Progenitor cell of endocrine pancreas (in vitro differentiated cells): ENCODE results near the gene KCNK3. TPM values are rescaled to one million over a fixed set of nuclear protein-coding genes. Genes with fewer than 3 reads are reported as not detected.

Experiments
- DNase-seq: peaks from one replicate; pipeline ENCODE4 v3.0.0; 2021; ENCODE audit warnings: low spot score; ENCODE audit not compliant: unreplicated experiment
- H3K27ac Mint-ChIP-seq: 2 replicates; pipeline ENCODE4 v1.8.0; 2021; ENCODE audit warnings: mild to moderate bottlenecking, moderate library complexity, mixed read lengths
- H3K27me3 Mint-ChIP-seq: 2 replicates; pipeline ENCODE4 v1.8.0; 2021; ENCODE audit warnings: mixed read lengths
- H3K36me3 Mint-ChIP-seq: 2 replicates; pipeline ENCODE4 v1.8.0; 2022; ENCODE audit warnings: mixed read lengths; ENCODE audit not compliant: insufficient read depth
- H3K4me1 Mint-ChIP-seq: 2 replicates; pipeline ENCODE4 v1.8.0; 2021; ENCODE audit warnings: low read depth, mixed read lengths
- H3K4me3 Mint-ChIP-seq: 2 replicates; pipeline ENCODE4 v1.8.0; 2021; ENCODE audit warnings: low read depth, mild to moderate bottlenecking, moderate library complexity, mixed read lengths
- H3K9me3 Mint-ChIP-seq: 2 replicates; pipeline ENCODE4 v1.8.0; 2021; ENCODE audit warnings: low read depth, mixed read lengths
- CTCF ChIP-seq: fragments of 200-600 bp; sonication (generic); IDR thresholded peaks from one replicate; pipeline ENCODE4 v1.5.0; 2021; ENCODE audit warnings: antibody characterized with exemption, mild to moderate bottlenecking; ENCODE audit not compliant: unreplicated experiment
- total RNA-seq: library from RNA; stranded (reverse); gene quantifications from 2 replicates; pipeline ENCODE4 v1.2.1, GENCODE V29; 2021

The KCNK3 gene
- total RNA-seq, 1 donor from 2014 or later, result 1.5 TPM

GRCh38 chr2:26710145-26710544 is 17.6 kb downstream of the KCNK3 start:
- H3K4me3 Mint-ChIP-seq, result no peak overlapping the region
- H3K4me1 Mint-ChIP-seq, result peaks cover 15% of the 10 kb centered on the region
- no peak overlapping the region for H3K27ac Mint-ChIP-seq
- DNase-seq, result no peak
- no peaks in the 10 kb centered on the region for H3K9me3 Mint-ChIP-seq
- no peaks in the 10 kb centered on the region for H3K36me3 Mint-ChIP-seq
- TF ChIP-seq CTCF, result no peak
- peaks cover 31% of the 10 kb centered on the region for H3K27me3 Mint-ChIP-seq

- Mint-ChIP-seq H3K9me3 (no peaks in the 10 kb centered on the region), H3K27ac (no peak overlapping the region)
- TF ChIP-seq CTCF, result no peak
These were observed 18.4 kb downstream of the KCNK3 start for GRCh38 chr2:26710743-26711456.

GRCh38 chr2:26711457-26712161 is 19.1 kb downstream of the KCNK3 start:
- Mint-ChIP-seq H3K9me3 (no peaks in the 10 kb centered on the region), H3K4me3 (no peak overlapping the region), H3K27ac (no peak overlapping the region), H3K4me1 (peaks cover 15% of the 10 kb centered on the region), H3K27me3 (peaks cover 34% of the 10 kb centered on the region), H3K36me3 (no peaks in the 10 kb centered on the region)
- TF ChIP-seq CTCF, result no peak
- DNase-seq, result no peak

More at GRCh38 chr2:26710743-26711456, 18.4 kb downstream of the KCNK3 start:
- peaks cover 31% of the 10 kb centered on the region for H3K27me3 Mint-ChIP-seq
- no peaks in the 10 kb centered on the region for H3K36me3 Mint-ChIP-seq
- no peak overlapping the region for H3K4me3 Mint-ChIP-seq
- peaks cover 15% of the 10 kb centered on the region for H3K4me1 Mint-ChIP-seq
- DNase-seq, result no peak

- no peak for TF ChIP-seq CTCF
- Mint-ChIP-seq H3K9me3 (no peaks in the 10 kb centered on the region), H3K4me1 (peaks cover 6% of the 10 kb centered on the region), H3K4me3 (no peak overlapping the region), H3K27ac (no peak overlapping the region), H3K27me3 (peaks cover 31% of the 10 kb centered on the region), H3K36me3 (no peaks in the 10 kb centered on the region)
- no peak for DNase-seq
These were observed 20.3 kb downstream of the KCNK3 start for GRCh38 chr2:26712486-26713465.
